Hepatic stellate cell (primary cell): ENCODE results near the gene SNX17.

ENCODE experiments used
- DNase-seq: peaks from one replicate; pipeline ENCODE4 v3.0.0; 2011; ENCODE audit warnings: low spot score

Gene SNX17

DNA sequence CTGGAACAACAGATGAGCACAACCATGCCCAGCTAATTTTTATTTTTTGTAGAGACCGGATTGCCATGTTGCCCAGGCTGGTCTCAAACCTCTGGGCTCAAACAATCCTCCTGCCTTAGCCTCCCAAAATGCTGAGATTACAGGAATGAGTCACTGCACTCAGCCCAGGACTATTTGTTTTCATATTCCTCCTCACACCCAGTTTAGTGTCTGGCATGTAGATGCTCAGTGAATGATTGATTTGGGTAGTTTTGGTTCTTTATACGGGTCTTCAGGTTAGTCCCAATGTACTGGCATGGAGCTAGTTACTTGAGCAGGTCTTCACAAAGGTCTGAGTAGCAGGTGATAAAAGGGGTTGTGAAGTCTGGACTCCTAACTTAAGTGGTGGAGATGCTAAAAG, 6.5 kb upstream of the SNX17 start:
- DNase-seq, result no peak

DNA sequence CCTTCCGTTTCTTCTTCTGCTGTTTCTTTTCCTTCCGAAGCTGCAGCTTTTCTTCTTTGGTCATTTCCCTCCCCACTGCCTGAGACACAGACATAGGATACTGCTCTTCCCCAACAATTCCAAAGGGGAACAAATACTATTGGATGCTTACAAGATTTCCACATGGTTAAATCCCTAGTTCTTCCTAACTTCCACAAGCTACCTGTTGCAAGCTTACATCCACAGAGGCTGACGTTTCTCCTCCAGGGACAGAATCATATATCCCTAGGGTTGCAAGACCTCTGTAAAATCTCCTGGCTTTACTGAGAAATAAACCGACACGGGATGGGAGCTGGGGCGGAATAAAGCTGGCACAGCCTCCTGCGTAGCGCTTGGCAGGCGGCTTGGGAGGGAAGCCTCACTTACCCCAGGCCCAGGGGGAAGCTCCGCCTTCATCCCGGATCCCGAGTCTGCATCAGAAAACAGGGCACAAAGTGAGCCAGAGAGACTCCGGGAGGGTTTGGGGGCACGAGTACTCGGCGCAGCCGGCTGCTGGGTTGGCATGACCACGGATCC, 868 bp upstream of the SNX17 start:
- DNase-seq, result peak; percentile 87

DNA sequence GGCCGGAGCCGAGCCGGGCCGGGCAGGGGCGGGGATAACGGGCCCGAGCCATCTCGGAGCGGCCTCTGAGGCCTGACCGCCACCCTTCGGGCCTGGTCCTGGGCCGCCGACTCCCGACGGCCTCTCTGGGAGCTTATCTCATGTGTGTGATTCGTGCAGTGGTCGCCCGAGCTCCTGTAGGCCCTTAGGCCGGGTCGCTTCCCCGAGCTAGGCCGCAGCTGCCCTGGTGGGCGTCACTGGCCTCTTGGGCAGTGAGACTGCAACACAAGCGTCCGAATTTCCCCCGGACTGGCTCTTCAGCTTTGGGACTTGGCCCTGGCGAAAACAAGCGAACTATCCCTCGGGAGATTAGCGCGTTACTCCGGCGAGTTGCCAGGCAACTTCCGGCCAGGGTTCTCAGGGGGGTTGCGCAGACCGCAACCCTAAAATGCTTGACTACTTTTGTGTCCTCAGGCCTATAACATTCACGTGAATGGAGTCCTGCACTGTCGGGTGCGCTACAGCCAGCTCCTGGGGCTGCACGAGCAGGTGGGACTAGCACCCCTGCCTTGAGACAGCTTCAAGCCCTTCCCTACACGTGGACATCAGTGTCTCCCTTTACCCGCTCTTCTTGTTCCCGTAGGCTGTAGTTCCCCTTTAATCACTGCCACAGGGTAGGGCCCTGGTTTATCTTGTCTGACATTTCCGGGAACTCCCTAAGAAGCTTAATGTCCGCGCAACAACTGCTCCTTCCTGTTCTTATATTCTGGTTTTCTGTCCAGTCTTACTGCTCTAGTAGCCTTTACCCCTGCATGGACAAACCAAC, 602 bp downstream of the SNX17 start:
- peak; percentile 51 for DNase-seq

GRCh38 chr2:27372937-27373336, 2.5 kb downstream of the SNX17 start:
- DNase-seq, result no peak

- DNase-seq, result no peak
These were observed 3.2 kb downstream of the SNX17 start for GRCh38 chr2:27373567-27373966.

GRCh38 chr2:27375513-27376099, 5.2 kb downstream of the SNX17 start:
- no peak for DNase-seq

- DNase-seq, result no peak
These were observed 5.9 kb downstream of the SNX17 start for GRCh38 chr2:27376151-27376865.

DNA sequence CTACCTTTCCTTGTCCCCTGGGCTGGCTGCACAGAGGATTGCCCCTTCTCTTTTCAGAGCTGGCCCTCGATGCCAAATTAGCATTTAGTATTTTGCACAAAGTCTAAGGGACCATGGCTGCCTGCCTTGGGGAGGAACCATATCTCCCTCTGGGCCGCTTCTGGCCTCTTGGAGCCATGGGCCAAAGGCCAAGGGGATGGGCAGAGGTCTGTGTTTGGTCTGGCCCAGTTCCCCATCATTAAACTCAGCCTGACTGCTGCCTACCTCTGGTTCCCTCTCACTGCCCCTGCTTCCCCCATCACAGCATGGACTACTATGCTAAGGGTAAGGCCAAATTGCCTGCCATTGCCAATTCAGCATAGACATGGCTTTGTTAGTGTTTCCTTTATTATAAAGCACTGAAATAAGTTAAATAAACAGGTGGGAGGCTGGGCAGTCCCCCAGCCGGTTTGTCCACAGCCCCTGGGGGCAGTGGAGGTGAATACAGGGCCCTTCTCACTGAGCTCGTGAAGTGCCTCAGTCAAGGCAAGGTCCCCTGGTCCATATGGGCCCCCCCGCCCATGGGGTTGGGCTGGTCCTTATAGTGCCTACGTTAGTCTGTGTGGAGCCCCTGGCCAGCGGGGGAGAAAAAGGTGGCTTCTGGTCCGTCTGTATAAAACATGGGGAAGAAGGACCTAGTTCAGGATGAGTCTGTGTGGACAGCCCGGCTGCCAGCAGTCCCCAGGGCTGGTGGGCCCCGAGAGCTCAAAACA, 6.6 kb downstream of the SNX17 start:
- DNase-seq, result no peak

DNA sequence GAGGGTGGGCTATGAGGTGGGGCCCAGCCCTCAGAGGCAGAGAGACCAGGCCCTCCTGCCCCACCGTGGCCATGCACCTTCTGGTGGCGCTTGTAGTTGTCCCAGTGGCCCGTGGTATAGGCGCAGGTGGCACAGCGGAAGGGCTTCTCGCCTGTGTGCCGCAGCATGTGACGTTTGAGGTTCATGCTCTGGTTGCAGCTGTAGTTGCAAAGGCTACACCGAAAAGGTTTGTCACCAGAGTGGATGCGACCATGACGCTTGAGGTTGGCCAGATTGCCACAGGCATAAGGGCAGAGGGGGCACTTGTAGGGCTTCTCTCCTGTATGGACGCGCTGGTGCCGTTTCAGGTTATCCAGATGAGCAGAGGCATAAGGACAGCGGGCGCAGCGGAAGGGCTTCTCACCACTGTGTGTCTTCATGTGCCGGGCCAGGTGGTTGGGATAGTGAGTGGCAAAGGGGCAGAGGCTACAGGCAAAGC, 7.2 kb downstream of the SNX17 start:
- no peak for DNase-seq

DNA sequence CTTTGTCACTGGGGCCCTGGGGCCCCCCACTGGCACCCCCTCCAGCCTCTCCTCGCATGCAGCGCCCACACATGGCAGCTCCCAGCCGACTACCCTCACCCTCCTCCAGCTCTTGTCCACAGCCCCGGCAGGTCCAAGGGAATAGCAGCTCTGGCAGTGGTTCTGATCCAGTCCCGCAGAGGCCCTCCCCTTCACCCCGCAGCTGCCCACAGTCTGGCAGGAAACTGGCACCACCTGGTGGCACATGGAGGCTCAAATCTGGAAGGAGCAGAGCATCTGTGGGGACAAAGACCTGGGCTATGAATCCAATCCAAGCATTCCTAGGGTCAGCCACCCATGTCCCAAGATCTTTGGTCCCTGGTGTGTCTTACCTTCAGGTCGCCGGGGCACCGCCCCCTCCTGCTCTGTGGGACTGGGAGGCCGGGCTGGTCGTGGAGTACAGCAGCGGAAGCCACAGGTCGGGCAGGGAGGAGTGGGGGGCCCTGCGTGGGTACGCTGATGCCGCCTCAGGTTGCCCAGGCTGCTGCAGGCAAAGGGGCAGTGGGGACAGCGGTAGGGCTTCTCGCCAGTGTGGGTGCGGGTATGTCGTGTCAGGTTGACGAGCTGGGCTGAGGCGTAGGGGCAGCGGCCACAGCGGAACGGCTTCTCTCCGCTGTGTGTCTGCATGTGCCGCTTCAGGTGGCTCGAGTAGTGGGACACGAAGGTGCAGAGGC, 7.8 kb downstream of the SNX17 start:
- DNase-seq, result no peak

GRCh38 chr2:27378809-27379290, 8.4 kb downstream of the SNX17 start:
- DNase-seq, result no peak

- no peak for DNase-seq
These were observed 9.0 kb downstream of the SNX17 start for GRCh38 chr2:27379383-27379835.

- DNase-seq, result peak; percentile 29
These were observed 9.6 kb downstream of the SNX17 start for GRCh38 chr2:27379836-27380625.

DNA sequence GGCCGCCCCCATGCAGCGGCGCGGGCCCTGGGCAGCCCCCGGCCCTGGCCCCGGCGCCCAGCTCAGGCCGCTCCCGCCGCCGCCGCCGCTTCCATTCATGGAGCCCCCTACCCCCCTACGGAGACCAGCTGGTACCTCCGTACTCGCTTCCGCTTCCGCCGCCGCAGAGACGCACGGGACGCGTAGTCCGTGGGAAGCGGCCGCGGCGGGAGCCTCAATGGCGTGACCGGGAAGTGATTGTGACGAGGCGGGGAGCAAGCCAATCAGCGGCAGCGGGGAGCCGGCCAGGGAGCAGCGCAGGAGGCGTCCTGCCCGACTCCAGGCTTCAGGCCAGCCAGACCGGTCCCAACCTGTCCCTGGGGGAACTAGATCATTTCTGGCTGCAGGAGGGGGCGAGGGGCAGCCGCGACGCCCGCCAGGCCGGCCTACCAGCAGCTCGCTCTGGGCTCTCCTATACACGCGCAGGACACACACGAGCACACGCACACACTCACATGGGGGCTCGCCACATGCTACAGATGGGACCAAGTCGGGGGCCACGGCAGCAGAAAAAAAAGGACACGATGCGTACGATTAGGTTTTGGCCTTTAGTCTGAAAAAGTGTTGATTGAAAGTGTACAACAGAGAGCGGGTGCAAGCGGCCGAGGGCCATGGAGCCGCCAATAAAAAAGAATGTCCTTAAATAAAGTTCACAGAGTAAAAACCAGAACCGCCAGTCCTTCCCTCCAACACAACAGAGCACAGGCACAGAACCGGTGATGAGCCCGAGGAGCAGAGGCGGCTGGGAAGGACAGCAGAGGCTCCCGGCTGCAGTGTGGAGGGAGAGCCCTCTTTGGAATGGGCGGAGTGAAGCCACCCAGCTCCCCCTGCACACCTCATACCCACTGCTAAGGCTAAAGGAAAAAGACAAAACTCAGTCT, 10.5 kb downstream of the SNX17 start, which contains the start of gene ZNF513:
TSS of gene ZNF513 (minus strand) at position 109 of the 920 bp plus-strand sequence. CDS start 208 bp downstream, outside the sequence.
- peak; percentile 98 for DNase-seq

DNA sequence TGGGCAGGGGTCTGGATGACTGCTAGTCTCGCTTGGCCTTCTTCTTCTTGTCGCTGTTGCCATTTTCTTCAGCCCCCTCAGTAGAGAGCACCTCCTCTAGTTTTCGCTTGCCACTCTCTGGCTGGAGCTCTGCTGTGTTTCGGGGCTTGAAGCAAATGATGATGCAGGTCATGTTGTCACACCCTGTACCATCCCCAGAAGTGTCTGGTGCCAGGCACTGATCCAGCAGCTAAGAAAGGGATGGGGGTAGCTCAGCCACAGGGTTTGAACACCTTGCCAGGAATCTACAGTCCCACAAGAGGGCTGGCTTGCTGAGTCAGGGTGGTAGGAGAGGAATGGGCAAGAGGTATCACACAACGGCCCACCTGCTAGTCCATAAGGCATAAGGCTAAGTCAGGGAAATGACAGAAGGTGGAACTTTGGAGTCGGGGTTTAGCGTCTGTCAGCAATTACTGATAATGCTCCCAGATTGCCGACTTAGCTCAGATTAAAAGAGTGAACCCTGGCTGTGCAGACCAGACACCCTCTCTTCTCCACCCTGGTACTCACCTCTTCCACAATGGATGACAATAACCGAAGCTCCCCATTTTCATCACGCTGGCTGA, 11.3 kb downstream of the SNX17 start:
- DNase-seq, result no peak

- no peak for DNase-seq
These were observed 20.6 kb downstream of the SNX17 start for GRCh38 chr2:27390822-27391679.

DNA sequence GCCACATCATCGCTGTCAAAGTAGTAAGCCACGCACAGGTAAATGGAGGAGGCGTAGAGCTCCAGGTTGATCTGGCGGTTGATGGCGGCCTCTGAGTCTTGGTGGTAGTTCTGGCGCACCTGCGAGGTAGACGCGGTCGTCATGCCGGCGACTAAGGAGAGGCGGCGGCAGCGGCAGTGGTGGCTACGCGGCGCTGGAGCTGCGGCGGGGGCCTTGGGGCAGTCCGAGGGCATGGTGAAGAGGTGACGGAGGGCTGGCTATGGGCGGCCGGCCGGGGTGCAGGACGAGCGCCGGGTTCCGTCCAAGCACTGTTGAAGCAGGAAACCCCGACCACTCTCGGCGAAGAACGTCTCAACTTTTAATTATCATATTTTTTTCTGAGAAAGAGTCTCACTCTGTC, 22.8 kb downstream of the SNX17 start:
- DNase-seq, result no peak

GRCh38 chr2:27398962-27399361, 28.5 kb downstream of the SNX17 start:
- DNase-seq, result no peak
